NCI-H2196 (cell line): ENCODE results near the gene PDE6A.

Experiments
- DNase-seq: peaks from one replicate; lab custom pipeline; 2025; ENCODE audit not compliant: unreplicated experiment; lab: John Stamatoyannopoulos, UW

The PDE6A gene

GRCh38 chr5:149930749-149931574 is 13.6 kb downstream of the PDE6A start:
- no peak for DNase-seq

- DNase-seq = no peak
Observed at GRCh38 chr5:149930043-149930748, 14.4 kb downstream of the PDE6A start.

GRCh38 chr5:149924486-149924885 is 20.1 kb downstream of the PDE6A start:
- DNase-seq = no peak

GRCh38 chr5:149922950-149923349 is 21.6 kb downstream of the PDE6A start:
- no peak for DNase-seq

- no peak for DNase-seq
Observed at GRCh38 chr5:149921597-149921996, 23.0 kb downstream of the PDE6A start.

- no peak for DNase-seq
Observed at GRCh38 chr5:149917073-149917676, 27.4 kb downstream of the PDE6A start.

GRCh38 chr5:149916334-149917072 is 28.1 kb downstream of the PDE6A start:
- DNase-seq = no peak

- no peak for DNase-seq
Observed at GRCh38 chr5:149915392-149916260, 29.0 kb downstream of the PDE6A start.

GRCh38 chr5:149913436-149914419 is 30.9 kb downstream of the PDE6A start:
- DNase-seq = no peak

- no peak for DNase-seq
Observed at GRCh38 chr5:149912226-149912871, 32.2 kb downstream of the PDE6A start.

- DNase-seq = no peak
Observed at GRCh38 chr5:149911031-149911430, 33.6 kb downstream of the PDE6A start.

- DNase-seq = no peak
Observed at GRCh38 chr5:149907828-149908227, 36.8 kb downstream of the PDE6A start.

- DNase-seq = no peak
Observed at GRCh38 chr5:149904977-149905376, 39.6 kb downstream of the PDE6A start.

GRCh38 chr5:149904293-149904886 is 40.2 kb downstream of the PDE6A start:
- no peak for DNase-seq

- no peak for DNase-seq
Observed at GRCh38 chr5:149903404-149903803, 41.2 kb downstream of the PDE6A start.

GRCh38 chr5:149902177-149902576 is 42.4 kb downstream of the PDE6A start:
- DNase-seq = no peak

- no peak for DNase-seq
Observed at GRCh38 chr5:149901511-149901910, 43.1 kb downstream of the PDE6A start.

GRCh38 chr5:149900390-149900789 is 44.2 kb downstream of the PDE6A start:
- DNase-seq = no peak
